ENCODE results near the gene ANKRD44.

Gene ANKRD44

DNA sequence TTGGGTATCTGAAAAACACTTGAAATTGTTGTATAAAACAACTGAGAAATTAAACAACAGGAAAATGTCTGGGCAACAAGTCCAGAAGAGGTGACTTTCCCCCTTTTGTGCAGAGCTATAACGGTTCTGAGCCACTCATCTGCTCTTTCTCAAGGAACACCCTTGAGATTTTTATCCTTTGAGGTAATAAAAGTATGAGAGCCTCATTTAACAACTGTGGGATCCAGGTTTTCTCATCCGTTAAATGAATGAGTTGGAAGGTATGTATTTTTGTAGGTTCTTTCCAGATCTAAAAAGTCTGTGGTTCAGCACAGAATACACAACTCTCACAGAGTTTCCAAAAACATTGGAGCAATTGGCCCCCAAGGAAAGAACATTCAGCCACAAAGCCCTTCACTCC, 93.0 kb downstream of the ANKRD44 start:
- H3K27me3 ChIP-seq (ENCODE audit: insufficient read depth, poor library complexity, severe bottlenecking) = no peaks in the 10 kb centered on the region
- no peak for DNase-seq (ENCODE audit: low spot score)
- no peak for ATAC-seq (ENCODE audit: low read depth)
- no peak overlapping the region for H3K27ac ChIP-seq (ENCODE audit: poor library complexity, severe bottlenecking)
- H3K4me3 ChIP-seq (ENCODE audit: severe bottlenecking) = no peak overlapping the region
- H3K36me3 ChIP-seq (ENCODE audit: low read depth) = no peaks in the 10 kb centered on the region
- TF ChIP-seq, protein P1, sequence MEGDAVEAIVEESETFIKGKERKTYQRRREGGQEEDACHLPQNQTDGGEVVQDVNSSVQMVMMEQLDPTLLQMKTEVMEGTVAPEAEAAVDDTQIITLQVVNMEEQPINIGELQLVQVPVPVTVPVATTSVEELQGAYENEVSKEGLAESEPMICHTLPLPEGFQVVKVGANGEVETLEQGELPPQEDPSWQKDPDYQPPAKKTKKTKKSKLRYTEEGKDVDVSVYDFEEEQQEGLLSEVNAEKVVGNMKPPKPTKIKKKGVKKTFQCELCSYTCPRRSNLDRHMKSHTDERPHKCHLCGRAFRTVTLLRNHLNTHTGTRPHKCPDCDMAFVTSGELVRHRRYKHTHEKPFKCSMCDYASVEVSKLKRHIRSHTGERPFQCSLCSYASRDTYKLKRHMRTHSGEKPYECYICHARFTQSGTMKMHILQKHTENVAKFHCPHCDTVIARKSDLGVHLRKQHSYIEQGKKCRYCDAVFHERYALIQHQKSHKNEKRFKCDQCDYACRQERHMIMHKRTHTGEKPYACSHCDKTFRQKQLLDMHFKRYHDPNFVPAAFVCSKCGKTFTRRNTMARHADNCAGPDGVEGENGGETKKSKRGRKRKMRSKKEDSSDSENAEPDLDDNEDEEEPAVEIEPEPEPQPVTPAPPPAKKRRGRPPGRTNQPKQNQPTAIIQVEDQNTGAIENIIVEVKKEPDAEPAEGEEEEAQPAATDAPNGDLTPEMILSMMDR (IDR thresholded peaks at IDR 0.05; ENCODE audit: poor library complexity, severe bottlenecking) = no peak
- H3K9me3 ChIP-seq (ENCODE audit: severe bottlenecking) = no peaks in the 10 kb centered on the region
- H3K4me1 ChIP-seq (ENCODE audit: insufficient read depth, poor library complexity, severe bottlenecking) = no peaks in the 10 kb centered on the region

DNA sequence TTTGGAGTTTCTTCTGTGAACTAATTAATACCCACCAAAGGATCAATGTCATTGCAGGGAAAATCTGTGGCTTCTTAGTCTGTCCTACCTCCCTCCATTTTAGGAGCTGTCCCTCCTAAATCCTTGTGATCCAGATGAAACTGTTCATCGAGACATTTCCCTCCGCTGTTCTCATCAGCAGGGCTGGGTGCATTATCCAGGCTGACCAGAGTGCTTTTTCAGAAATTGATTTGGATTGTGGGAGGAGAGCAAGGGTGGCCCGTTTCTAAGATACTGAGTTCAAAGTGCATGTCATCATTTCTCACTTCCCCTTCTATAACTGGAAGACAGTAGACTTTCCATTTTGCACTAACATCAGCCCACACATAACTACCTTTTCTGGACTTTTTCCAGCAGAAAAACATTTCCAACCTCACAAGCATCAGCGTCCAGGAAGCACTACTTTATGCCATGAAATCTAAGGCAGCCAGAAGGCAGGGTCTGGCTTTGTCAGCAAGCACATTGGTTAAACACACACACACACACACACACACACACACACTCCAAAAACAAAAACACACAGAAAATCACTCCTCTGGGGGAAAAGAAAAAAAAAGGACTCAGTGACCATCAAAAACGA, 94.1 kb downstream of the ANKRD44 start:
- H3K4me1 ChIP-seq (ENCODE audit: insufficient read depth, poor library complexity, severe bottlenecking) = no peaks in the 10 kb centered on the region
- ATAC-seq (ENCODE audit: low read depth) (no peak; the same call in 2 of the 3 replicates), DNase-seq (ENCODE audit: low spot score) (no peak)
- no peaks in the 10 kb centered on the region for H3K36me3 ChIP-seq (ENCODE audit: low read depth)
- TF ChIP-seq, protein P1 (IDR thresholded peaks at IDR 0.05; ENCODE audit: poor library complexity, severe bottlenecking) = no peak
- H3K27ac ChIP-seq (ENCODE audit: poor library complexity, severe bottlenecking) = no peak overlapping the region
- no peak overlapping the region for H3K4me3 ChIP-seq (ENCODE audit: severe bottlenecking)
- no peaks in the 10 kb centered on the region for H3K27me3 ChIP-seq (ENCODE audit: insufficient read depth, poor library complexity, severe bottlenecking)
- H3K9me3 ChIP-seq (ENCODE audit: severe bottlenecking) = no peaks in the 10 kb centered on the region

DNA sequence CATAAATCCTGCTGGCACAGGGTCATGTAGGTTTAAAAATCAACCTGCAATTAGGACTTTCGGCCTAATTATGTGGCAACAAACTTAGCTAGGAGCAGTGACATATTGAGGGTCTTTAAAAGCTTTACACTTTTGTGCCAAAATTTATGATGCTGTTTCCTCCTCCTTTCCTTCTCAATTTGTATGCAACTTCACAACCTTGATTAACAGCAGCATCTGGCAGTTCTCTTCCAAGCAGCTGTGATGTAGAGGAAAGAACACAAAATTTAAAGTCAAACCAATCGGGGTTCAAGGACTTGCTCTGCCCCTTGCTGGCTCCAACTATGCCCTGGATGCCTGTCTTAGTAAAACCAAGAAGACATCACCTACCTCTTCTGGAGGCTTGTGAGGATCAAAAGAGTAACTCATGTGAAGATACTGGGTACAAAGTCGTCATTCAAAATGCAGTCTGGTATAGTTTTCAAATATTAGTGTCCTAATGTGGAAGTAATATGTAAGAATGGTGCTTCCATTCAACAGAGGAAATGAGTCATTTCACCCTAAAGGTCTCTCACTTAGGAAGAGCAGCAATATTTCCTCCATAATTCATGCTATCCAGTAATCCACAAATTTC, 94.7 kb downstream of the ANKRD44 start:
- Histone ChIP-seq H3K27me3 (ENCODE audit: insufficient read depth, poor library complexity, severe bottlenecking) (no peaks in the 10 kb centered on the region), H3K27ac (ENCODE audit: poor library complexity, severe bottlenecking) (no peak overlapping the region), H3K4me1 (ENCODE audit: insufficient read depth, poor library complexity, severe bottlenecking) (no peaks in the 10 kb centered on the region), H3K4me3 (ENCODE audit: severe bottlenecking) (no peak overlapping the region), H3K9me3 (ENCODE audit: severe bottlenecking) (no peaks in the 10 kb centered on the region), H3K36me3 (ENCODE audit: low read depth) (no peaks in the 10 kb centered on the region)
- DNase-seq (ENCODE audit: low spot score) (no peak), ATAC-seq (ENCODE audit: low read depth) (peak; percentile 75)
- TF ChIP-seq, protein P1 (IDR thresholded peaks at IDR 0.05; ENCODE audit: poor library complexity, severe bottlenecking) = no peak

DNA sequence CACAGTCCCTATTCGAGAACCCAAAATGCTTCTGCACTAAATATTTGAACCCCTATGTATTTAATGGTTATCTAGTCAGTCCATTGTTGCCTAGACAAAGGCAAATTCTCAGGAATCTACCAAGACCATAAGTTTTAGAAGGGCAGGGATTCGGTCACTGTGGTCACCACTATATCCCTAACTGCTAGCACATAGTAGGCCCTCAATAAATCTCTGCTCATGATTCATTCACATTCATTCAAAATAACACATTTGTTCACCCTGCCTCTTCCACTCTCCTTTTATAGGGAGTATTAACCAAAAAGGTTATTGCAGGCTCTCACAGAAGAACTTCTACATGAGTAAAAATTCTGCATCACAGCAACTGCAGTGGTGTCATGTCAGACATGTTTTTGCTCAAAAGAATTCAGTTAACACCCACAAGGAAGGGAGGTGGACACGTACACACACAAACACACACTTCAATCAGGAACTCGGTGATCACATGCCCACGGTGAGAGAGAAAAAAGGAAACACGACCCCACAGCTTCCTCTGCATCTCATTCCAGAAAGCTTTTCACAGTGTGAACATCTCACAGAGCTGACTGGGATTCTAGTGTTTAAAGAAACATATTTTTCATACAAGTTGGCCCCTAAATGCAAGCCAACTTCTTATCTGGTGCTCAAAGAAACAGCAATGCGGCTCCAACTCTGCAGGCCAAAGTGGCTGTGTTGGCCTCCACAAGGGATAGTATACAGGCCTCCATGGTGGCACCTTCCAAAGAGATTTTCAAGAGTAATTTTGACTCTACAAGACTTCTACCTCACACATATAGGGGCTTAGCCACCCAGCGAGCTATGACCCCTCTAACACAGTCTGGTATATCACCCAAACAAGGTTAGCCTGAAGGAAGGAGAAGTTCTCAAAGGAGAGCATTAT, 98.0 kb downstream of the ANKRD44 start:
- Histone ChIP-seq H3K27ac (ENCODE audit: poor library complexity, severe bottlenecking) (no peak overlapping the region), H3K27me3 (ENCODE audit: insufficient read depth, poor library complexity, severe bottlenecking) (no peaks in the 10 kb centered on the region), H3K4me1 (ENCODE audit: insufficient read depth, poor library complexity, severe bottlenecking) (no peaks in the 10 kb centered on the region), H3K36me3 (ENCODE audit: low read depth) (no peaks in the 10 kb centered on the region), H3K9me3 (ENCODE audit: severe bottlenecking) (no peaks in the 10 kb centered on the region), H3K4me3 (ENCODE audit: severe bottlenecking) (no peak overlapping the region)
- ATAC-seq (ENCODE audit: low read depth) = no peak
- TF ChIP-seq, protein P1 (IDR thresholded peaks at IDR 0.05; ENCODE audit: poor library complexity, severe bottlenecking) = no peak
- DNase-seq (ENCODE audit: low spot score) = no peak
